Aorta (tissue), 4 donors: Measurements from ENCODE around the gene SLC2A1. TPM values are rescaled to one million over a fixed set of nuclear protein-coding genes. Genes with fewer than 3 reads are reported as not detected.

Experiments
- polyA plus RNA-seq, 2 donors: library from polyadenylated mRNA; stranded (reverse); fragments of 200-250 nt; gene quantifications; one replicate each; pipeline ENCODE4 v1.2.3, GENCODE V29; 2013
- total RNA-seq, 2 donors: library from RNA; stranded (reverse); fragmentation: NEBNext Ultra II Directional; extraction: Animal tissue kit (Norgen Biotek cat#: 25700); gene quantifications; one replicate each; pipeline ENCODE4 v1.2.1, GENCODE V29; 2021
- donor health status: healthy with polysubstance abuse.
- donor health status: Bipolar disorder and iron deficiency.
- donor health status: DM: no; HTN: no; CAD: no.
- donor health status: DM: yes; HTN: yes; CAD: no.

SLC2A1 gene
- total and polyA plus RNA-seq, 4 donors, result 6.4 to 124 (median 49.6) TPM

Other genes with a start within 250 kb of the SLC2A1 start
- gene CLDN19, start 218.6 kb downstream of the SLC2A1 start, total RNA-seq, result under 1 TPM; 0.39 to 0.94 TPM
- gene CLDN19, start 218.6 kb downstream of the SLC2A1 start, polyA plus RNA-seq, result not detected
- gene P3H1, start 191.8 kb downstream of the SLC2A1 start, total RNA-seq, result 10 to 100 TPM; 37.7 to 54.6 TPM
- gene P3H1, start 191.8 kb downstream of the SLC2A1 start, polyA plus RNA-seq, result 10 to 100 TPM; 15.2 to 64.3 TPM
- 1 to 10 TPM; 3.6 to 8.5 TPM for gene C1orf50, start 191.6 kb downstream of the SLC2A1 start, total RNA-seq
- gene C1orf50, start 191.6 kb downstream of the SLC2A1 start, polyA plus RNA-seq, result 10 to 100 TPM in 1 of 2 donors, 1 to 10 TPM in 1; 1.6 to 10.6 TPM
- gene TMEM269, start 173.9 kb downstream of the SLC2A1 start, total RNA-seq, result under 1 TPM in 1 of 2 donors, not detected in 1; 0.13 TPM
- not detected for gene TMEM269, start 173.9 kb downstream of the SLC2A1 start, polyA plus RNA-seq
- gene ERMAP, start 141.7 kb downstream of the SLC2A1 start, total RNA-seq, result 10 to 100 TPM in 1 of 2 donors, 1 to 10 TPM in 1; 7.1 to 12.8 TPM
- 10 to 100 TPM in 1 of 2 donors, 1 to 10 TPM in 1; 5.9 to 10.1 TPM for gene ERMAP, start 141.7 kb downstream of the SLC2A1 start, polyA plus RNA-seq
- gene SVBP, start 141.5 kb downstream of the SLC2A1 start, total RNA-seq, result 10 to 100 TPM; 15.9 to 17.3 TPM
- gene SVBP, start 141.5 kb downstream of the SLC2A1 start, polyA plus RNA-seq, result 10 to 100 TPM; 37.0 to 37.8 TPM
- 1 to 10 TPM; 5.4 to 9.8 TPM for gene ZNF691, start 112.3 kb downstream of the SLC2A1 start, total RNA-seq
- gene ZNF691, start 112.3 kb downstream of the SLC2A1 start, polyA plus RNA-seq, result 10 to 100 TPM in 1 of 2 donors, 1 to 10 TPM in 1; 7.4 to 10.4 TPM
- gene EBNA1BP2, start 213.4 kb upstream of the SLC2A1 start, total RNA-seq, result 10 to 100 TPM; 28.0 to 29.0 TPM
- 10 to 100 TPM; 52.6 to 58.6 TPM for gene EBNA1BP2, start 213.4 kb upstream of the SLC2A1 start, polyA plus RNA-seq
- gene CFAP57, start 213.5 kb upstream of the SLC2A1 start, total RNA-seq, result under 1 TPM in 1 of 2 donors, not detected in 1; 0.13 TPM
- gene CFAP57, start 213.5 kb upstream of the SLC2A1 start, polyA plus RNA-seq, result 1 to 10 TPM in 1 of 2 donors, under 1 TPM in 1; under 0.01 to 1.3 TPM